GM18868 (cell line): ENCODE results near the gene FN3K.
A peak's percentile ranks its signal among the peaks of the same experiment; 100 is the strongest.

Source experiments
- ATAC-seq: cut with Tn5 transposase; IDR thresholded peaks from one replicate; pipeline ENCODE4 v1.9.1; 2021; ENCODE audit warnings: mild to moderate bottlenecking, moderate library complexity; ENCODE audit not compliant: unreplicated experiment

FN3K gene

DNA sequence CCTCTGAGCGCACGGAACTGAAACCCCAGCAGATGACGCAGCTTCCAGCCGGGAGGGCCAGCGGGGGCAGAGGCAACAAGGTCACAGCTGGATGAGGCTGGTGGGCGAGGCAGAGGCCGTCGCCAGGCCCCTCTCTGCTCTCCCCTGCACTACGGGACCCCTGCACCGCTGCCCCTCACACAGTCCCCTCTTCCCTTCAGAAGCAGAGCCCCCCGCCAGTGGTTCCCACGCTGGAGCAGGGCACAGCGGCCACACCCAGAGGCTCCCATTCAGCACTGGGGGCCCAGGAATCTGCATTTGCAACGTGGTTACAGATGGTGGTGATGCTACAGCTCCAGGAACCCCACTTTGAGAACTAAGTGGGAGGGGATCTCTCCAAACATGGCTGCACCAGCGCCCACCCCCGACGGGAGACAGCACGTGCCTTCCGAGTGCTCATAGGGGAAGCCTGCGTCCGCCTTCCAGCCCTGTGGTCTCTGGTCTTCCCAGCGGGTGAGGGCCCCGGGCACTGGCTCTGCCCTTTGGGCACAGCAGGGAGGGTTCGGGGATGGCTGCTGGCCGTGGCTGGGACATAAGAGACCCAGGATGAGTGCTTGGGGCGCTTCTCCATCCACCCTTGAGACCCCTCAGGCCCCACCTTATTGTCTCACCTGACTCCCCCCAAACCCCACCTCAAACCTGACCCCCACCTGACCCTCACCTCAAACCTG lies 32.2 kb upstream of the FN3K start:
- no peak for ATAC-seq

DNA sequence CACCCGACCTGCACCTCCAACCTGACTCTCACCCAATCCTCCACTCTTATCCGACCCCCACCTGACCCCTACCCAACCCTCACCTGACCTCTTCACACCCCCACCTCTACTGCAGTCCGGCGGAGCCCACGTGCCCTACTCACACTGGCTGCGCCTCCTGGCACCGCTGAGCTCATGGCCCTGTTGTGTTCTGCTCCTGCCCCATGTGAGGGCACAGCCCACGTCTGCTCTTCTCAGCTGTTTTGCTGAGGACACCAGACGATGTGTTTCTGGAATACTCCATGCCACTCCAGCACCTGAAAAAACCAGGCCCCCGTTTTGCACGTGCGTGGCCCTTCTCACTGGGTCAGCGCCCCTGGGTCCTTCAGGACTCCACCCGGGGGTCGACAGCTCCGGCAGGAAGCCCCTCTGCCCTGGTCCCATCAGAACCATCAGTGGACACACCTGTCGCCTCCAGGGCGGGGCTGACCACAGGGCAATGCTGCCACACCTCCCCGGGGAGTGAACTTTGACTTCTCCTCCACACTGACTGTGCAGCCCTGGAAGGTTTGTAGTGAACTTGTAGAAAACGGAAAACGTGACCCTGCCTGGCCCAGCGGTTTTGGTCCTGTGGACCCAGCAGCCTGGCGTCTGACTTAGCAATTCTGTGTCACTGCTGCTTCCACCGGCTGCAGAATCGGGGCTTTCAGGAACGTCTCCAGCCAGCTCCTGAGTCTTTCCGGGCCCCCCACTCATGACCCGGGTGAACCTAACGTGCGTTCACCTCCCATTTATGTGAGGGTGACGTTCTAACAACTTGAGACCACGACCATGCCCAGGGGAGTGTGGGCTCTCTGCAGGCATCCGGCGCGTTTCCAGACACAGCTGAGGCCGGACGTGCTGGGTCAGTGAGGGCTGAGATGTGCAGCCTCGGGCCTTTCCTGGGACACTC lies 31.2 kb upstream of the FN3K start:
- ATAC-seq, result no peak

DNA sequence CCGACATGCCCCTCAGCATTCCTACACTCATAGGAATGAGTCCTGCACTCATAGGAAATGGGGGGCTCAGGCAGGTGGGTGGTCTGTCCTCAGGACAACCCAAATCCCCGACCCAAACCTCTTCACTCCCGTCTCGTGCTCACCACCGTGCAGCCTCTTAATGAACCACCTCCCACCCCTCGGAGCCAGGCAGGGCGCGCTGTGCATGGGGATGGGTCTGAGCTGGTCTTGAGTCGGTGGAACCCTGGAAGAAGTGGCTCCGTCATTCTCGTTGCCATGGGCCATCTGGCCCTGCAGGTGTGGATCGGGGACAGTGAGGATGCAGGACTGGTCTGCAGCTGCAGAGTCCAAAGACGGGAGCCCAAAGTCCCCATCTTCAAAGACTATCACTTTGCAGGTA lies 30.5 kb upstream of the FN3K start:
- no peak for ATAC-seq

DNA sequence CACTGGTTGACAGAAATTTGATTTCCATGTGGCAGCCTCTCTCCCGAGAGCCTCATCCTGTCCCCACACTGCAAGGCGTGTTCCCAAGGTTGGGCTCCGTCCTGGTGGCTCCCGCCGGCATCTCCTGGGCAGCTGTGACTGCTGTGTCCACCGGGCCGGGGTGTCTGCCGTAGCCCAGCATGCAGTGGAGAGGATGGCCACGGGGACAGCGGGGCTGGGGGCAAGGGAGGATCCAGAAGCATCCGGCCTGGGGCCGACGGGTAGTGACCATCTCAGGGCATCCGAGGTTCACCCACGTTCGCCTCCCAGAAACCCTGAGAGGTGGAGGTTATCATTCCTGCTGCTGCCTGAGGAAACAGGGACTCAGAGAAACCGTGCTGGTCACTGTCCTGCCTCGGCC lies 29.7 kb upstream of the FN3K start:
- no peak for ATAC-seq

DNA sequence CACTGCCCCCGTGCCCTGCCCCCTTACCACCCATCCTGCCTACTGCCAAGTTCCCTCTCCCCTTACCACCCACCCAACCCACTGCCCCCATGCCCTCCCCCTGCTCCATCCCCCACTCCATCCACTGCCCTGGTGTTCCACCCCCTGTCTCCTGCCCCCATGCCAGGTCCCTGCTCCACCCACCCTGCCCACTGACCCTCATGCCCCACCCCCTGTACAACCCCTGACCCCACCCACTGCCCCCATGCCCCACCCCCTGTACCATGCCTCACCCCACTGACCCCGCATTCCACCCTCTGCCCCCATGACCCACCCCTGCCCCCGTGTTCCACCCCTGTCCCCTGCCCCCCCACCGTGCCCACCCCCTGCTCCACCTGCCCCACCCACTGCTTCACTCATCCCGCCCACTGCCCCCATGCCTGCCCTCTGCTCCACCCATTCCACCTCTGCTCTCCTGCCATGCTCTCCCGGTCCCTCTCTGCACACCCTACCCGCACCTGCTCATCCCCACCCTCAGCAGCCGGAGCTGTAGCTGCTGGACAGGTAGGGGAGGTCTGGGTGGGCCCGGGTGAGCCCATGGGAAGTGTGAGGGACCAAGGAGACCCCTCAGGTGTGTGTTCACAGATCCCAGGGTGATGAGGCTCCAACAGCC lies 26.3 kb upstream of the FN3K start:
- ATAC-seq, result no peak

DNA sequence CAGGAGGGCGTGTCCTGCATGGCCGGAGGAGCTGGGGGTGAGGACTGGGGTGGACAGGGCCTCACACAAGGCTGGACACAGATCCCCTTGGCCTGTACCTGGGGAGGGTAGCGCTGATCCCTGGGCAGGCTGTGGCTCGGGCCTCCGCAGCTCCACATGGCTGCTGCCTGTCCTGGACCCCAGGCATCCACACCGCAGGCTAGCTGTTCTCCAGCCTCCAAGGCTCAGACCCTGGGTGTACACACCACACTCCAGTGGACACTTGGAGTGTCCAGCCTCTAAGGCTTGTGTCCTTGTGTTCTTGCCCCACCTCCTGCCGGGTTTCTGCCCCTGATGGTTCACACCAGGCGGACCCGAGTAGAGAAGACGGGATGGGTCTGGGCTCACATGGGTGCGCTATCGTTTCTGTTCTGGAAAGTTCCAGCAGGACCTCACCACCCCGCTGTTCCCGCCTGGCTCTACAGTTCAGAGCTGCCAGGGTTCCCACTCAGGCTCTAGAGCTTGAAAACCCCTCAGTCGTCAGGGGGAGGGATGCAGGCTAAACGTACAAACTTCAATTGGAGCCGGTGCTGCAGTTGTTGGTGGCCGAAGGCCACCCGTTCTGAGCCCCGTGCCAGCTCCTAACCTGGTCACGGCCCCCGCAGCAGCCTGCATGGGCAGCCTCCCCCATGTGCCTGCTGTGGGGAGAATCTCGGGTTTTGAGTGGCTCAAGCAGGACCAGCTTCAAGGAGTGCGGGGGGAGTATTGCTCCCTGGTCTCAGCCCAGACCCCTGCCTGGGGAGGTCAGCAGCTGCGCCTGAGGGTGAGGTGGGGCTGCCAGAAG lies 25.5 kb upstream of the FN3K start:
- no peak for ATAC-seq

DNA sequence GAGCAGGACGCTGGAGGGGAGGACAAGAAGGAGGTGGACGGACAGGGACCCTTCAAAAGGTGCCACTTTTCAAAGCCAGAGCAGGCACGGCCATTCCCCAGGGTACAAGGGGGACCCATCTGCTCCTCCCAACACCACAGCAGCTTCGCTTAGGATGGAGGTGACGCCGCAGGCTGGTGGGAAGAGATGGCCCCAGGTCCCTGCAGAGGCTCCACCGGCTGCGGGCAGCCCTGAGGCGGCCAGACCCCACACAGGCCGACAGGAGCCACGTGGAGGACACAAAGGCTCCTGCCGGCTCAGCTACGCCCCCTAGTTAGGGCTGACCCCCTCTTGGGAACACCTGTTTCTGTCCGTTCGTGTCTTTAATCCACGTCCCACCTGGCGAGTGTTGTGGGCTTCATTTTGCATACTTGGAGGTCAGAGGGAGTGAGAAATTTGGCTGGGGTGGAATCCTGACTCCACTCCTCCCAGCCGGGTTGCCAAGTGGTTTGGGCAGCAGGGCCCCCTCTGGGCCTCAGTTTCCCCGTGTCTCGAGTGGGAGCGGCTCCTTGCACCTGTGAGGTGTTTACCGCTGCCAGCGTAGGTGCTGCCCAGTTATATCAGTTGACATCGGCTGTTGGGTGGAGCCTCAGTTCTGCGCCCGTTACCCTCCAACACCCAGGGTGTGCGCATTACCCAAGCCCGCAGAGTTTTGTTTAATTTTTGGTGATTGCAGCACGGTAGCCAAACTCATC lies 24.7 kb upstream of the FN3K start:
- ATAC-seq, result no peak

DNA sequence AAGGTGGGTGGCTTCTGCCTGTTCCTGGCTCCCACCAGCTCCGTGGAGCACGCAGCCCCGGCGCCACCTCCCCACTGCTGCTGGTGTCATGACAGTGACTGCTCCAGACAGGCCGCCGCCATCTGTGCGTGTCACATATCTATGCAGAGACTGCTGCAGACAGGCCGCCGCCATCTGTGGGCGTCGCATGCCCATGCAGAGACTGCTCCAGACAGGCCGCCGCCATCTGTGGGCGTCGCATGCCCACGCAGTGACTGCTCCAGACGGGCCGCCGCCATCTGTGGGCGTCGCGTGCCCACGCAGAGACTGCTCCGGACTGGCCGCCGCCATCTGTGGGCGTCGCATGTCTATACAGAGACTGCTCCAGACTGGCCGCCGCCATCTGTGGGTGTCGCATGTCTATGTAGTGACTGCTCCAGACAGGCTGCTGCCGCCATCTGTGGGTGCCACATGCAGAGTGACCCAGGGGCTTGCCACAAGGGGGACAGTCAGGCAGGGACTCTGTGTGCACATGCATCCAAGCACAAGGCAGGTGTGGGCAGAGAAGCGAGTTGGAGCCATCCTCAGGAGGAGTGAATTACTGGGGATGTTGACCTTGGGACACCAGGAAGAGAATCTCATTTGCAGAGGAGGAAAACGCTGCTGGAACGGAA lies 22.2 kb upstream of the FN3K start:
- no peak for ATAC-seq

DNA sequence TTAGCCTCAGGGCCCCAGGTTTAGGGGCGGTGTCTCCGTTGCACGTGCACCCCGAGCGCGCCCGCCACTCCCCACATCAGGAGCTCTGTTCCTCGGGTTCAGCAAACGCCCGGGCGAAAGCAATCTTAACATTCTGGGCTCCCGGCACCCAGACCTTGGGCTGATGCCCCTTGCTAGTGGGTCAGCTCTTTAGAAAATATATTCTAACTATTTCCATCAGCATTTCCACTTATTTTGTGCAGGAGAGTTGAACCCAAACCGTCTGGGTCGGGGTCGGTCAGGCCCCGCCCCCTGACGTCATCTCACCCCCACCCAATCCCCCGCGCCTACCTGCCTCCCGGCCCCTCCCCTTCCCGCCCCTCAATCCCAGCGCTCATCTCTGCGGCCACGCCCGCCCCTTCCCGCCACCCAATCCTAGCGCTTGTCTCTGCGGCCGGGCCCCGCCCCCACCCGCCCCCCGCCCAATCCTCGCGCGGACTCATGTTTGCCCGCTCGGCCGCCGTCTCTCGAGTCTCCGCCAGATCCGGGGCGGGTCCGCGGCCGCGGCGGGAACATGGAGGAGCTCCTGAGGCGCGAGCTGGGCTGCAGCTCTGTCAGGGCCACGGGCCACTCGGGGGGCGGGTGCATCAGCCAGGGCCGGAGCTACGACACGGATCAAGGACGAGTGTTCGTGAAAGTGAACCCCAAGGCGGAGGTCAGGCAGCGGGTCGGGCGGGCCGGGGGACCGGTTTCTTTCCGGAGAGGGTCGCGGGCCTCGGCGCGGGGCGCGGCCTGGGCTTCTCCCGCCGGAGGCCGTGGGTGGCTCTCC lies 19.0 kb upstream of the FN3K start, which contains the start of gene FN3KRP:
Gene FN3KRP (plus strand): TSS at position 504 of the 808 bp plus-strand sequence. CDS start 50 bp downstream, at position 554.
- ATAC-seq, result peak; percentile 80

DNA sequence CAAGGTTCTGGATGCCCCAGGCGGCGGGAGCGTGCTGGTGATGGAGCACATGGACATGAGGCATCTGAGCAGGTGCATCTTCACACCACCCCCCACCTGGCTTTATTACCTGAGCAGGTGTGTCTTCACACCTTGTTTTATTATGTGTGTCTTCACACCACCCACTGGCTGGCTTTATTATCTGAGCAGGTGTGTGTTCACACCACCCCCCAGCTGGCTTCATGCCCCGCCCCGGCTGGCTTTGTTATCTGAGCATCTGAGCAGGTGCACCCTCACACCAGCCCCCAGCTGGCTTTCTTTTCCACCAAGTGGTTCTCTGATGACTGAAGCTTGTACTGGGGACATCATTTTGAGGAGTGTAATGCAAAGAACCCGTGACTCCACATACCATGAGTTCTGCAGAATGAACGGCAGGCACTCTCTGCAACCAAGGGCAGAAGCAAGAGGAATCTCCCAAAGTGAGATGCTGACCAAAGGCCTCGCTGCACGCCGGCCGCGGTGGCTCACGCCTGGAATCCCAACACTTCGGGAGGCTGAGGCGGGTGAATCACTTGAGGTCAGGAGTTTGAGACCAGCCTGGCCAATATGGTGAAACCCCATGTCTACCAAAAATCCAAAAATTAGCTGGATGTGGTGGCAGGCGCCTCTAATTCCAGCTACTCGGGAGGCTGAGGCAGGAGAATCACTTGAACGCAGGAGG lies 16.3 kb upstream of the FN3K start:
- ATAC-seq, result no peak

DNA sequence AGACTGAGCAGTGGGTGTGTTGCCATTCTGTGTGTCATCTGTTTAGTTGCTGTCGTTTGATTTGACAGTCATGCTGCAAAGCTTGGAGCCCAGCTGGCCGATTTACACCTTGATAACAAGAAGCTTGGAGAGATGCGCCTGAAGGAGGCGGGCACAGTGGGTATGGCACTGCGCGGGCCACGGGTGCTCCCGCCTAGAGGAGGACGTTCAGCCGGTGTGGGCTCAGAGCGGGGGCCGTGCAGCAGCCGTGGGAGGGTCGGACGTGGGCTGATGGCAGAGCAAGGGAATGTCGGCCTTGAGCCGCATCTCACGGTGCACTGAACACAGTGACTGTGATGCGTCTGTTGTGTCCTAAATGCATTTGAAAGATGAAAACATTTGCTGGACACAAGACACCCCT lies 15.2 kb upstream of the FN3K start:
- no peak for ATAC-seq

DNA sequence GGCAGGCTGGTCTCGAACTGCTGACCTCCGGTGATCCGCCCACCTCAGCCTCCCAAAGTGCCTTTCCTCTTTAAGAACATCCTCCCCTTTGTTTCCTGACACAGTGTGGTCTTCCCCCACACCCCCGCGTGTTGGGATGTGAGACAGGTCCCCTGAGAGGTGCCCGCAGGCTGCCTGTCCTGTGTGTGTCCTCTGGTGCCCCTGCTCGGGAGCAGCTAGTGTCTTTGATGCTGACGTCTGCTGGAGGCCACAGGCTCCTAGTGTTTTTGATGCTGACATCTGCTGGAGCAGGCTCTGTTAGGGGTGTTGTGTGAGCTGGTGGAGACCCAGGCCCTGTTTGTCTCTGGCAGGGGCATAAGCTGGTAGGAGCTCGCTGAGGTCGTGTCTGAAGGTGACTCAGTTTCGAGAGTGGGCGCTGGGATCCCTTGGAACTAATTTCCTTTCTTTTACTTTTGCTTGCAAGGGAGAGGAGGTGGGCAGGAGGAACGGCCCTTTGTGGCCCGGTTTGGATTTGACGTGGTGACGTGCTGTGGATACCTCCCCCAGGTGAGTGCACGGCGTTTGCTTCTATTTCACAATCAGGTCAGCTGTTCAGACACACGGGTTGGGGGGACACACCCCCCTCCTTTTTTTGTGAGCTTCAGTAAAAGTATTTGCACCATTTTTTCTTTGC lies 12.9 kb upstream of the FN3K start:
- no peak for ATAC-seq

DNA sequence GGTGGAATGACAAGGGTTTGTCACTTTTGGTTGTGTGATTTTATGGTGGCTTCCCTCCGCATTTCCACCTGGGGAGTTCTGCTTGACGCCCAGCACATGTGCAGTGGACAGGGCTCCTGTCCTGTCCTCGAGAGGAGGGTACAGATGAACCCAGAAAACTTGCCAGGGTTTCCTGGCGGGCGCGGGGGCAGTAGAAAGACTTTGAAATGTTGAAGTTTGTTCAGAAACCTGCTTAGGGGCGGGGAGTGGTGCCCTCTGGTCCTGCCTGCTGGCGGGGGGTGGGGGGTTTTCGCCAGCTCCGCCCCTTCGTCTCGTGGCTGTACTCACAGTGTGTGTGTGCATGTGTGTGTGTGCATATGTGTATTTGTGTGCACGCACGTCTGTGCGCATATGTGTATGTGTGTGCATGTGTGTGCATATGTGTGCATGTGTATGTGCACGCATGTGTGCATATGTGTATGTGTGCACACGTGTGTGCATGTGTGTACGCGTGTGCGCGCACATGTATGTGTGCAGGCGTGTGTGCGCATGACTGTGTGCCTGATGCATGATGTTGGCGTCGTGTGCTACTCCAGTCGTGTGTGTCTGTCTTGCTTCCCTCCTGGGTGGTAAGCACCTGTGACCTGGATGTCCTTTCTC lies 12.1 kb upstream of the FN3K start:
- ATAC-seq, result no peak

DNA sequence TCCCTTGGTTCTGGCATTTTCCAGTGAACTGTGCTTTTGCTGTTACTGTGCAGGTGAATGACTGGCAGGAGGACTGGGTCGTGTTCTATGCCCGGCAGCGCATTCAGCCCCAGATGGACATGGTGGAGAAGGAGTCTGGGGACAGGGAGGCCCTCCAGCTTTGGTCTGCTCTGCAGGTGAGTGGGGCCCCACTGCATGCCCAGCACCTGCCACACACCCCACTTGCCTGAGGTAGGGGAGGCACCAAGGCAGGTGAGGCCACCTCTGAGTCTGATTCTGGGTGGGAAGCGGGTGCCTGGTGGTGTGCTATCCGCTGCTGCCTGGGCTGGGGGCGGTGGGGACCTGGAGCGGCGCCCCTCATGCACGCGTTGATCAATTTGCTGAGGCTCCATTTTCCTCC lies 9.0 kb upstream of the FN3K start:
- no peak for ATAC-seq

DNA sequence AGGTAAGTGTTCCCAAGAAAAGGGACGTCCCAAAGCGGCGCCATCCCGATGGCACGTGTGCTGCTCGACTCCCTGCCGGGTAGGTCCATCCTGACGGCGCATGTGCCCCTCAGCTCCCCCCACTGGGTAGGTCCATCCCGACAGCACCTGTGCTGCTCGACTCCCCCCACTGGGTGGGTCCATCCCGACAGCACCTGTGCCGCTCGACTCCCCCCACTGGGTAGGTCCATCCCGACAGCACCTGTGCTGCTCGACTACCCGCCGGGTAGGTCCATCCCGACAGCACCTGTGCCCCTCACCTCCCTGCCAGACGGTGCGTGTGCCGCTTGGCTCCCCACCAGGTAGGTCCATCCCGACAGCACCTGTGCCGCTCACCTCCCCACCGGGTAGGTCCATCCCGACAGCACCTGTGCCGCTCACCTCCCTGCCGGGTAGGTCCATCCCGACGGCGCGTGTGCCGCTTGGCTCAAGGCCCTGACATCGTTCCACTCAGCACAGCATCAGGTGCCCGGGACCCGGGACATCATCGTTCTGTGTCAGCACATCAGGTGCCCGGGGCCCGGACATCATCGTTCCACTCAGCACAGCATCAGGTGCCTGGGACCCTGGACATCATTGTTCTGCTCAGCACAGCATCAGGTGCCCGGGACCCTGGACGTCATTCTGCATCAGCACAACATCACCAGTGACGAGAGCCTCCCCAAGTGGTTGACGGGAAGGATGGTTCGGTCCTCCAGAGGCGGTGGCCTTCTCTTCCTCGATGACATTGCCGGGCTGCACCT lies 5.7 kb upstream of the FN3K start:
- ATAC-seq, result no peak

DNA sequence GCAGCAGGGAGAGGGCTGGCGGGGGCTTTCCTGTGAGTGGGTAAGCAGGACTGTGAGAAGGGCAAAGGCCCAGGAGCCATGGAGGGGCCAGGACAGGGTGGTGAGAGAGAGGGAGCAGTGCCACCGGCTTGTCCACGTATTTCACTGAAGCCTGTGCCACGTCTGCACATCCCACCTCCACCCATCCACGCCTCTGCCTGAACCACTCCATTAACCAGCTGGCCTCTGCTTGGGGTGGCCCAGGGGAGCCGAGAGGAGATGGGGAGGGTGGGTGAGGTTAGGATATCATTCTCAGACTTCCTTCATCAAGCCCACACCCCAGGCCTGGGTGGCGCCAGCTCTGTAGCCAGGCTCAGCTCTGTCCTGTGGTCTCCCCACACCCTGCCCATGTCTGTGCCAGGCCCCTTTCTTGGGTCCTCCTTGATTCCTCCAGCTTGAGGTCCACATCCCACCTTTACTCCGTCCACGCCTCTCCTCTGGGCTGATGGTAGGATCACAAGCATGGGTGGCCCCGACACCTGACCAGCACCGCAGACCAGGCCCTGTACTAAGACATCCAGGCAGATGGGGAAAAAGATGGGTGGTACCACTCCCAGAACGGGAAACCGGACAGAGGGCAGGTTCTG lies 3.2 kb upstream of the FN3K start:
- ATAC-seq, result no peak
